ENCODE data around the gene SPARCL1. TPM values are rescaled to one million over a fixed set of nuclear protein-coding genes. Genes with fewer than 3 reads are reported as not detected.
"Not testable (repeated sequence)": the region's sequence is repeated elsewhere in the genome, so short reads cannot be mapped to it uniquely, and the experiment has no call there.

The SPARCL1 gene
- total RNA-seq (2014; rRNA removed; shearing (Covaris generic)), result 0.07 and 0.37 TPM in 2 replicates

- no peak for DNase-seq (ENCODE audit: low read depth)
Measured at GRCh38 chr4:87529187-87529586, at the start of gene SPARCL1. Gene SPARCL1, minus strand, starts transcription at chr4:87529376. Its CDS starts 29,802 bp downstream, at chr4:87499574.

- DNase-seq (ENCODE audit: low read depth), result no peak
Measured at GRCh38 chr4:87575983-87576382, 46.8 kb upstream of the SPARCL1 start.

- no peak for DNase-seq (ENCODE audit: low read depth)
Measured at GRCh38 chr4:87575408-87575807, 46.2 kb upstream of the SPARCL1 start.

GRCh38 chr4:87574996-87575395 is 45.8 kb upstream of the SPARCL1 start:
- peak; percentile 82 for DNase-seq (ENCODE audit: low read depth)

GRCh38 chr4:87574376-87574775 is 45.2 kb upstream of the SPARCL1 start:
- DNase-seq (ENCODE audit: low read depth), result not testable (repeated sequence)

- DNase-seq (ENCODE audit: low read depth), result no peak
Measured at GRCh38 chr4:87570290-87570805, 41.2 kb upstream of the SPARCL1 start.

GRCh38 chr4:87567191-87567590 is 38.0 kb upstream of the SPARCL1 start:
- no peak for DNase-seq (ENCODE audit: low read depth)

- DNase-seq (ENCODE audit: low read depth), result no peak
Measured at GRCh38 chr4:87566276-87566675, 37.1 kb upstream of the SPARCL1 start.

GRCh38 chr4:87565746-87566145 is 36.6 kb upstream of the SPARCL1 start:
- no peak for DNase-seq (ENCODE audit: low read depth)

- DNase-seq (ENCODE audit: low read depth), result no peak
Measured at GRCh38 chr4:87560802-87561201, 31.6 kb upstream of the SPARCL1 start.

- peak; percentile 60 for DNase-seq (ENCODE audit: low read depth)
Measured at GRCh38 chr4:87559090-87559837, 30.1 kb upstream of the SPARCL1 start.

- no peak for DNase-seq (ENCODE audit: low read depth)
Measured at GRCh38 chr4:87557348-87557747, 28.2 kb upstream of the SPARCL1 start.

GRCh38 chr4:87555773-87556619 is 26.8 kb upstream of the SPARCL1 start:
- DNase-seq (ENCODE audit: low read depth), result peak; percentile 88

- DNase-seq (ENCODE audit: low read depth), result no peak
Measured at GRCh38 chr4:87553182-87553581, 24.0 kb upstream of the SPARCL1 start.

- no peak for DNase-seq (ENCODE audit: low read depth)
Measured at GRCh38 chr4:87551361-87551760, 22.2 kb upstream of the SPARCL1 start.

- DNase-seq (ENCODE audit: low read depth), result no peak
Measured at GRCh38 chr4:87547016-87547708, 18.0 kb upstream of the SPARCL1 start.

GRCh38 chr4:87545052-87545451 is 15.9 kb upstream of the SPARCL1 start:
- no peak for DNase-seq (ENCODE audit: low read depth)

GRCh38 chr4:87543835-87544461 is 14.8 kb upstream of the SPARCL1 start:
- peak; percentile 46 for DNase-seq (ENCODE audit: low read depth)

GRCh38 chr4:87542734-87543312 is 13.6 kb upstream of the SPARCL1 start:
- DNase-seq (ENCODE audit: low read depth), result no peak

- DNase-seq (ENCODE audit: low read depth), result no peak
Measured at GRCh38 chr4:87541956-87542709, 13.0 kb upstream of the SPARCL1 start.

Data from M059J (cell line).